Neuronal stem cell (in vitro differentiated cells): ENCODE results near the gene PDK4.

ENCODE experiments used
- DNase-seq: peaks from one replicate; pipeline ENCODE4 v3.0.0-alpha.2; 2013; ENCODE audit warnings: low spot score
- H2AFZ ChIP-seq: one replicate; pipeline ENCODE4 v1.6.1; 2013; ENCODE audit warnings: mild to moderate bottlenecking, low read length, inconsistent platforms
- H2AK5ac ChIP-seq: 2 replicates; pipeline ENCODE4 v1.6.1; 2013; ENCODE audit warnings: low read depth, mild to moderate bottlenecking, inconsistent platforms, low read length, moderate library complexity, mixed read lengths
- H2BK120ac ChIP-seq: 2 replicates; pipeline ENCODE4 v1.6.1; 2013; ENCODE audit warnings: low read depth, mild to moderate bottlenecking, inconsistent platforms, low read length, moderate library complexity, mixed read lengths
- H2BK12ac ChIP-seq: one replicate; pipeline ENCODE4 v1.6.1; 2013; ENCODE audit warnings: low read length, inconsistent platforms
- H2BK15ac ChIP-seq: 2 replicates; pipeline ENCODE4 v1.6.1; 2013; ENCODE audit warnings: mild to moderate bottlenecking, low read length, inconsistent platforms, mixed read lengths
- H2BK5ac ChIP-seq: one replicate; pipeline ENCODE4 v1.6.1; 2013; ENCODE audit warnings: inconsistent platforms, mild to moderate bottlenecking, low read length, moderate library complexity
- H3K14ac ChIP-seq: one replicate; pipeline ENCODE4 v1.6.1; 2013; ENCODE audit warnings: low read length, inconsistent platforms
- H3K18ac ChIP-seq: 2 replicates; pipeline ENCODE4 v1.6.1; 2013; ENCODE audit warnings: low read length, inconsistent platforms
- H3K23ac ChIP-seq: 2 replicates; pipeline ENCODE4 v1.6.1; 2013; ENCODE audit warnings: low read depth, mild to moderate bottlenecking, mixed read lengths, low read length, inconsistent platforms; ENCODE audit not compliant: poor library complexity
- H3K27ac ChIP-seq: replicated peaks from 3 replicates; pipeline ENCODE4 v1.5.1; 2013; ENCODE audit warnings: low read length, inconsistent platforms
- H3K27me3 ChIP-seq, 3 experiments: 2 replicates each; pipeline ENCODE4 v1.6.1; 2013; ENCODE audit warnings: low read length in 3 of 3, mild to moderate bottlenecking in 2 of 3, inconsistent platforms in 1 of 3, low read depth in 1 of 3, mixed read lengths in 1 of 3, moderate library complexity in 1 of 3; ENCODE audit not compliant: control insufficient read depth in 3 of 3, insufficient read depth in 3 of 3
- H3K36me3 ChIP-seq, 2 donors: replicated peaks in 1 of 2; 2 replicates each; pipeline ENCODE4 v1.6.1; 2013; ENCODE audit warnings: low read length in 2 of 2; ENCODE audit not compliant: control insufficient read depth in 2 of 2, insufficient read depth in 2 of 2
- H3K4ac ChIP-seq: 2 replicates; pipeline ENCODE4 v1.6.1; 2013; ENCODE audit warnings: inconsistent platforms, mild to moderate bottlenecking, low read length, moderate library complexity
- H3K4me1 ChIP-seq, 2 donors: 1 replicate in 1 of 2; 2 replicates in 1 of 2; pipeline ENCODE4 v1.6.1; 2013; ENCODE audit warnings: low read length in 2 of 2, low read depth in 1 of 2; ENCODE audit not compliant: control insufficient read depth in 2 of 2, insufficient read depth in 1 of 2
- H3K4me2 ChIP-seq: one replicate; pipeline ENCODE4 v1.6.1; 2013; ENCODE audit warnings: mild to moderate bottlenecking, low read length, inconsistent platforms; ENCODE audit not compliant: insufficient read depth, poor library complexity, severe bottlenecking
- H3K4me3 ChIP-seq, 2 donors: 2 replicates each; pipeline ENCODE4 v1.5.1; 2013; ENCODE audit warnings: low read length in 2 of 2, mild to moderate bottlenecking in 2 of 2, inconsistent platforms in 1 of 2, moderate library complexity in 1 of 2
- H3K79me1 ChIP-seq: one replicate; pipeline ENCODE4 v1.6.1; 2013; ENCODE audit warnings: low read depth, mild to moderate bottlenecking, inconsistent platforms, low read length, moderate library complexity
- H3K9ac ChIP-seq: one replicate; pipeline ENCODE4 v1.6.1; 2013; ENCODE audit warnings: mild to moderate bottlenecking, low read depth, low read length, inconsistent platforms; ENCODE audit not compliant: poor library complexity
- H3K9me3 ChIP-seq, 2 donors: replicated peaks in 1 of 2; 2 replicates each; pipeline versions ENCODE3 to v1.6.1; 2013; ENCODE audit warnings: low read length in 2 of 2, mild to moderate bottlenecking in 2 of 2, inconsistent platforms in 1 of 2, low read depth in 1 of 2, mixed read lengths in 1 of 2, moderate library complexity in 1 of 2; ENCODE audit not compliant: control insufficient read depth in 2 of 2, insufficient read depth in 1 of 2
- H4K8ac ChIP-seq: one replicate; pipeline ENCODE4 v1.6.1; 2013; ENCODE audit warnings: low read depth, mild to moderate bottlenecking, inconsistent platforms, low read length, moderate library complexity
- H4K91ac ChIP-seq: one replicate; pipeline ENCODE4 v1.6.1; 2013; ENCODE audit warnings: low read length, low read depth, mild to moderate bottlenecking, inconsistent platforms; ENCODE audit not compliant: poor library complexity
- WGBS, 2 donors: extraction: QIAGEN DNeasy Blood & Tissue Kit; methylation state at CpG; one replicate each; pipeline ENCODE4 v1.1.7; 2013; ENCODE audit warnings: missing lambda C conversion rate in 2 of 2, mixed read lengths in 1 of 2; ENCODE audit not compliant: insufficient read length in 2 of 2, insufficient replicate concordance in 1 of 2; ENCODE audit errors: extremely low coverage in 2 of 2; 5-methylcytosine and 5-hydroxymethylcytosine counted together

Gene PDK4

GRCh38 chr7:95599069-95599468, 2.8 kb upstream of the PDK4 start:
- no peak overlapping the region for H3K4ac ChIP-seq
- no peak overlapping the region for H3K4me3 ChIP-seq
- no peak overlapping the region for H3K23ac ChIP-seq
- no peak overlapping the region for H2BK12ac ChIP-seq
- H4K8ac ChIP-seq: no peak overlapping the region
- no peak overlapping the region for H3K18ac ChIP-seq
- H3K4me1 ChIP-seq: peaks cover 0 to 3% of the 10 kb centered on the region in 2 donors
- no peak overlapping the region for H2BK120ac ChIP-seq
- peaks cover 7 to 72% (median 29%) of the 10 kb centered on the region in 3 experiments for H3K27me3 ChIP-seq
- DNase-seq: no peak
- no peak overlapping the region for H3K27ac ChIP-seq
- no peak overlapping the region for H3K14ac ChIP-seq
- H2BK5ac ChIP-seq: no peak overlapping the region
- H3K9ac ChIP-seq: no peak overlapping the region
- no peaks in the 10 kb centered on the region for H3K36me3 ChIP-seq
- H2AK5ac ChIP-seq: no peak overlapping the region
- no peak overlapping the region for H3K4me2 ChIP-seq
- no peak overlapping the region for H2BK15ac ChIP-seq
- no peak overlapping the region for H2AFZ ChIP-seq
- no peaks in the 10 kb centered on the region for H3K79me1 ChIP-seq
- H4K91ac ChIP-seq: no peak overlapping the region
- no peaks in the 10 kb centered on the region for H3K9me3 ChIP-seq

- Histone ChIP-seq H4K8ac (no peak overlapping the region), H3K4me1 (peaks cover 0 to 3% of the 10 kb centered on the region in 2 donors), H2BK5ac (no peak overlapping the region), H3K36me3 (no peaks in the 10 kb centered on the region), H3K18ac (no peak overlapping the region), H3K4me2 (no peak overlapping the region), H2BK15ac (no peak overlapping the region), H3K4me3 (no peak overlapping the region), H2AFZ (no peak overlapping the region), H3K9ac (no peak overlapping the region), H3K4ac (no peak overlapping the region), H3K27me3 (peaks cover 7 to 76% (median 29%) of the 10 kb centered on the region in 3 experiments), H3K27ac (no peak overlapping the region), H3K14ac (no peak overlapping the region), H2BK120ac (no peak overlapping the region), H3K9me3 (no peaks in the 10 kb centered on the region), H2AK5ac (no peak overlapping the region), H3K79me1 (no peaks in the 10 kb centered on the region), H4K91ac (no peak overlapping the region), H2BK12ac (no peak overlapping the region), H3K23ac (no peak overlapping the region)
- DNase-seq: no peak
- WGBS, 2 donors: no CpG with 5 or more reads among the region's 1 CpG
Observed at GRCh38 chr7:95598511-95598910, 2.2 kb upstream of the PDK4 start.

- Histone ChIP-seq H3K4me2 (peak overlapping the region; percentile 89), H2BK15ac (no peak overlapping the region)
- DNase-seq: no peak
Observed at GRCh38 chr7:95595746-95596197, 544 bp downstream of the PDK4 start.

GRCh38 chr7:95594185-95594584, 2.1 kb downstream of the PDK4 start:
- H4K8ac ChIP-seq: no peak overlapping the region
- no peak overlapping the region for H2BK15ac ChIP-seq
- no peak overlapping the region for H3K23ac ChIP-seq
- no peak overlapping the region for H3K4me2 ChIP-seq
- no peak overlapping the region for H2BK5ac ChIP-seq
- H3K9ac ChIP-seq: no peak overlapping the region
- no peak overlapping the region for H2AK5ac ChIP-seq
- H2BK120ac ChIP-seq: no peak overlapping the region
- H3K4ac ChIP-seq: no peak overlapping the region
- no peaks in the 10 kb centered on the region for H3K36me3 ChIP-seq
- no peak overlapping the region for H3K14ac ChIP-seq
- no peak overlapping the region for H3K18ac ChIP-seq
- H3K9me3 ChIP-seq: no peaks in the 10 kb centered on the region
- H3K79me1 ChIP-seq: no peaks in the 10 kb centered on the region
- no peak overlapping the region for H3K4me3 ChIP-seq
- no peak overlapping the region for H3K27ac ChIP-seq
- H4K91ac ChIP-seq: no peak overlapping the region
- H3K4me1 ChIP-seq: peaks cover 0 to 3% of the 10 kb centered on the region in 2 donors
- no peak overlapping the region for H2AFZ ChIP-seq
- H2BK12ac ChIP-seq: no peak overlapping the region
- H3K27me3 ChIP-seq: peaks cover 7 to 52% (median 29%) of the 10 kb centered on the region in 3 experiments
- DNase-seq: no peak

More at GRCh38 chr7:95595746-95596197, 544 bp downstream of the PDK4 start:
- Histone ChIP-seq H3K18ac (no peak overlapping the region), H4K8ac (no peak overlapping the region), H3K23ac (peak overlapping the region; percentile 29), H3K4me1 (peaks cover 0 to 3% of the 10 kb centered on the region in 2 donors), H3K14ac (no peak overlapping the region), H3K4me3 (peak overlapping the region; percentile 58 to 79), H3K9me3 (no peaks in the 10 kb centered on the region), H3K79me1 (no peaks in the 10 kb centered on the region), H3K4ac (no peak overlapping the region), H2BK12ac (no peak overlapping the region), H3K27me3 (peaks cover 7 to 64% (median 29%) of the 10 kb centered on the region in 3 experiments), H2AFZ (peak overlapping the region; percentile 95), H4K91ac (no peak overlapping the region), H3K9ac (peak overlapping the region; percentile 47), H3K27ac (no peak overlapping the region), H2BK5ac (no peak overlapping the region), H2BK120ac (no peak overlapping the region), H3K36me3 (no peaks in the 10 kb centered on the region), H2AK5ac (no peak overlapping the region)
- WGBS, 2 donors: no CpG with 5 or more reads among the region's 8 CpGs
